ENCODE data around the gene P2RX2. TPM values are rescaled to one million over a fixed set of nuclear protein-coding genes. Genes with fewer than 3 reads are reported as not detected.

Gene P2RX2
- total RNA-seq, 1 experiment from 2014 or later = not detected

GRCh38 chr12:132630672-132631071 lies 12.1 kb downstream of the P2RX2 start:
- Histone ChIP-seq H3K27me3 (ENCODE audit: insufficient read depth, low read depth) (no peaks in the 10 kb centered on the region), H3K9me3 (ENCODE audit: insufficient read depth, low read depth) (no peaks in the 10 kb centered on the region), H3K79me2 (ENCODE audit: low read depth) (no peaks in the 10 kb centered on the region), H3K9me2 (ENCODE audit: insufficient read depth) (no peaks in the 10 kb centered on the region), H3K27ac (no peak overlapping the region), H3F3A (ENCODE audit: insufficient read depth, low read depth) (no peaks in the 10 kb centered on the region), H3K4me3 (no peak overlapping the region), H3K4me1 (replicated peaks; ENCODE audit: insufficient read depth) (no peaks in the 10 kb centered on the region), H4K20me1 (ENCODE audit: insufficient read depth) (no peaks in the 10 kb centered on the region), H3K4me2 (no peak overlapping the region), H2AFZ (no peak overlapping the region), H3K36me3 (ENCODE audit: low read depth) (peaks cover 5% of the 10 kb centered on the region)
- DNase-seq = no peak
- ChIA-PET POLR2A (ENCODE audit: unreplicated experiment) (no interaction called here), CTCF (no interaction called here)
- intact Hi-C loops (cut with micrococcal nuclease; ENCODE audit: unreplicated experiment) = no loop called here
- BruUV-seq (replicated peaks) = no TSS peak
- TF ChIP-seq EZH2 (IDR thresholded peaks at IDR 0.05; ENCODE audit: low read depth) (no peak), CTCF (conservative IDR thresholded peaks at IDR 0.05) (no peak)

GRCh38 chr12:132631666-132632065 lies 13.1 kb downstream of the P2RX2 start:
- TF ChIP-seq EZH2 (IDR thresholded peaks at IDR 0.05; ENCODE audit: low read depth) (no peak), CTCF (conservative IDR thresholded peaks at IDR 0.05) (no peak)
- Histone ChIP-seq H4K20me1 (ENCODE audit: insufficient read depth) (no peaks in the 10 kb centered on the region), H3K9me2 (ENCODE audit: insufficient read depth) (no peaks in the 10 kb centered on the region), H2AFZ (no peak overlapping the region), H3F3A (ENCODE audit: insufficient read depth, low read depth) (no peaks in the 10 kb centered on the region), H3K9me3 (ENCODE audit: insufficient read depth, low read depth) (no peaks in the 10 kb centered on the region), H3K4me1 (replicated peaks; ENCODE audit: insufficient read depth) (no peaks in the 10 kb centered on the region), H3K27ac (no peak overlapping the region), H3K27me3 (ENCODE audit: insufficient read depth, low read depth) (no peaks in the 10 kb centered on the region), H3K36me3 (ENCODE audit: low read depth) (peaks cover 5% of the 10 kb centered on the region), H3K79me2 (ENCODE audit: low read depth) (no peaks in the 10 kb centered on the region), H3K4me2 (no peak overlapping the region), H3K4me3 (no peak overlapping the region)
- CTCF ChIA-PET = no interaction called here
- BruUV-seq (replicated peaks) = no TSS peak
- DNase-seq = no peak
- POLR2A ChIA-PET (ENCODE audit: unreplicated experiment) = no interaction called here
- intact Hi-C loops (cut with micrococcal nuclease; ENCODE audit: unreplicated experiment) = no loop called here

- Histone ChIP-seq H3K79me2 (ENCODE audit: low read depth) (no peaks in the 10 kb centered on the region), H3K4me3 (no peak overlapping the region), H3F3A (ENCODE audit: insufficient read depth, low read depth) (no peaks in the 10 kb centered on the region), H3K9me2 (ENCODE audit: insufficient read depth) (no peaks in the 10 kb centered on the region), H3K27me3 (ENCODE audit: insufficient read depth, low read depth) (no peaks in the 10 kb centered on the region), H3K4me1 (replicated peaks; ENCODE audit: insufficient read depth) (no peaks in the 10 kb centered on the region), H2AFZ (no peak overlapping the region), H3K4me2 (no peak overlapping the region), H3K27ac (no peak overlapping the region), H4K20me1 (ENCODE audit: insufficient read depth) (no peaks in the 10 kb centered on the region), H3K9me3 (ENCODE audit: insufficient read depth, low read depth) (no peaks in the 10 kb centered on the region), H3K36me3 (ENCODE audit: low read depth) (peaks cover 12% of the 10 kb centered on the region)
- POLR2A ChIA-PET (ENCODE audit: unreplicated experiment) = no interaction called here
- CTCF ChIA-PET = no interaction called here
- intact Hi-C loops (cut with micrococcal nuclease; ENCODE audit: unreplicated experiment) = no loop called here
- BruUV-seq (replicated peaks) = no TSS peak
- DNase-seq = no peak
- TF ChIP-seq EZH2 (IDR thresholded peaks at IDR 0.05; ENCODE audit: low read depth) (no peak), CTCF (conservative IDR thresholded peaks at IDR 0.05) (no peak)
Observed at GRCh38 chr12:132632521-132633228, 14.1 kb downstream of the P2RX2 start.

Measured in PC-9 (cell line).